Body of pancreas (tissue), 4 donors: Measurements from ENCODE around the gene PPFIBP2. TPM values are rescaled to one million over a fixed set of nuclear protein-coding genes. Genes with fewer than 3 reads are reported as not detected.
"Not testable (repeated sequence)": the region's sequence is repeated elsewhere in the genome, so short reads cannot be mapped to it uniquely, and the experiment has no call there.

Experiments used
- ATAC-seq: fragments of 150-250 bp; one replicate; pipeline ENCODE4 v1.9.1; 2016
- DNase-seq, 4 donors: peaks; one replicate each; pipeline ENCODE4 v3.0.0-alpha.2; 2019
- H3K27ac ChIP-seq, 4 donors: fragments of 200-600 bp; sonication (generic); 1 replicate in 3 of 4; 2 replicates in 1 of 4; pipeline versions ENCODE4 v1.5.1 to v1.6.1; 2016 to 2019; ENCODE audit warnings: mild to moderate bottlenecking in 1 of 4, mixed read lengths in 1 of 4, moderate library complexity in 1 of 4
- H3K27me3 ChIP-seq, 2 donors: fragments of 200-600 bp; sonication (generic); one replicate each; pipeline ENCODE4 v1.6.0; 2016; ENCODE audit warnings: mild to moderate bottlenecking in 1 of 2
- H3K36me3 ChIP-seq, 2 donors: fragments of 200-600 bp; sonication (generic); replicated peaks in 1 of 2; 2 replicates each; pipeline ENCODE4 v1.5.1; 2016; ENCODE audit warnings: low read depth in 2 of 2; ENCODE audit not compliant: insufficient read depth in 1 of 2
- H3K4me1 ChIP-seq: fragments of 200-600 bp; sonication (generic); one replicate; pipeline ENCODE4 v1.6.0; 2016
- H3K4me3 ChIP-seq, 2 donors: fragments of 200-600 bp; sonication (generic); 1 replicate in 1 of 2; 2 replicates in 1 of 2; pipeline ENCODE4 v1.5.1; 2016 to 2019
- H3K9me3 ChIP-seq, 3 donors: fragments of 200-600 bp; sonication (generic); 1 replicate in 2 of 3; 2 replicates in 1 of 3; pipeline ENCODE4 v1.5.1; 2016
- CTCF ChIP-seq, 7 experiments: fragments of 450-650 bp in 4 of 7; fragments of 200-600 bp in 3 of 7; sonication (generic) in 3 of 7; IDR thresholded peaks; one replicate each; pipeline ENCODE4 v1.5.1; 2016 to 2019; ENCODE audit warnings: antibody characterized with exemption in 7 of 7
- POLR2A ChIP-seq, 3 donors: fragments of 450-650 bp; IDR thresholded peaks; one replicate each; pipeline ENCODE4 v1.6.1; 2016; ENCODE audit warnings: antibody characterized with exemption in 3 of 3, mild to moderate bottlenecking in 2 of 3
- WGBS, 2 donors: methylation state at CpG; one replicate each; pipeline ENCODE4 v1.1.5; 2017; 5-methylcytosine and 5-hydroxymethylcytosine counted together
- intact Hi-C: fragments of 100-400 bp; cut with DNase I; formaldehyde crosslinking; loops from one replicate; pipeline ENCODE4 v1.15.1; 2023
- total RNA-seq, 2 donors: library from RNA; depleted of rRNA; stranded (reverse); fragments of >200 nt; gene quantifications; one replicate each; pipeline ENCODE4 v1.1.0, GENCODE V29; 2016

Gene PPFIBP2
- total RNA-seq, 2 donors from 2014 or later, result 34.9 to 35.3 TPM

GRCh38 chr11:7656704-7657103, 142.9 kb downstream of the PPFIBP2 start:
- Histone ChIP-seq H3K9me3 (no peaks in the 10 kb centered on the region), H3K4me1 (no peaks in the 10 kb centered on the region), H3K36me3 (peaks cover 0 to 13% of the 10 kb centered on the region in 2 donors), H3K27ac (no peak overlapping the region), H3K4me3 (no peak overlapping the region), H3K27me3 (no peaks in the 10 kb centered on the region)
- TF ChIP-seq CTCF (IDR thresholded peaks at IDR 0.05) (no peak), POLR2A (IDR thresholded peaks at IDR 0.05) (no peak)
- DNase-seq (no peak), ATAC-seq (no peak)
- intact Hi-C loops, result no loop called here
- 80 to 85% methylated on average over 8 to 11 of the region's 11 CpGs for WGBS, 2 donors

GRCh38 chr11:7657306-7658025, 143.7 kb downstream of the PPFIBP2 start:
- Histone ChIP-seq H3K9me3 (no peaks in the 10 kb centered on the region), H3K27me3 (no peaks in the 10 kb centered on the region), H3K4me1 (no peaks in the 10 kb centered on the region), H3K27ac (no peak overlapping the region), H3K36me3 (peaks cover 0 to 13% of the 10 kb centered on the region in 2 donors), H3K4me3 (no peak overlapping the region)
- ATAC-seq (peak; percentile 86), DNase-seq (peak; percentile 58 to 78 (median 62))
- intact Hi-C loops, result no loop called here
- TF ChIP-seq POLR2A (IDR thresholded peaks at IDR 0.05) (no peak), CTCF (IDR thresholded peaks at IDR 0.05) (peak; percentile 26 to 88 (median 71))
- 35 to 43% methylated on average over 15 of the region's 15 CpGs for WGBS, 2 donors

GRCh38 chr11:7663531-7663930, 149.7 kb downstream of the PPFIBP2 start:
- WGBS, 2 donors, result 40 to 68% methylated on average over 1 to 9 of the region's 16 CpGs
- H3K4me3 ChIP-seq, H3K27ac ChIP-seq, H3K4me1 ChIP-seq, DNase-seq, H3K36me3 ChIP-seq, H3K27me3 ChIP-seq, ATAC-seq, intact Hi-C loops, H3K9me3 ChIP-seq: not testable (repeated sequence)

- WGBS, 2 donors, result 79 to 81% methylated on average over 6 of the region's 6 CpGs
- intact Hi-C loops, result loop anchor here (5.0 kb wide), 1 partner anchor 98 kb away; no protein-coding TSS in a partner anchor
- DNase-seq, result no peak
- no peaks in the 10 kb centered on the region for H3K36me3 ChIP-seq
- ATAC-seq, result no peak
- TF ChIP-seq CTCF (IDR thresholded peaks at IDR 0.05) (no peak), POLR2A (IDR thresholded peaks at IDR 0.05) (no peak)
- no peak overlapping the region for H3K4me3 ChIP-seq
- no peaks in the 10 kb centered on the region for H3K9me3 ChIP-seq
- no peaks in the 10 kb centered on the region for H3K27me3 ChIP-seq
- no peak overlapping the region for H3K27ac ChIP-seq
- H3K4me1 ChIP-seq, result peaks cover 5% of the 10 kb centered on the region
Measured at GRCh38 chr11:7664867-7665266, 151.1 kb downstream of the PPFIBP2 start.

- H3K27ac ChIP-seq, result peak overlapping the region in 1 of 4 donors; percentile 16
- intact Hi-C loops, result loop anchor here (5.0 kb wide), 1 partner anchor 98 kb away; no protein-coding TSS in a partner anchor
- TF ChIP-seq CTCF (IDR thresholded peaks at IDR 0.05), result peak; percentile 78 to 96 (median 92)
- TF ChIP-seq POLR2A (IDR thresholded peaks at IDR 0.05), result no peak
- DNase-seq (peak; percentile 88 to 91 (median 90)), ATAC-seq (peak; percentile 99)
- no peaks in the 10 kb centered on the region for H3K9me3 ChIP-seq
- H3K4me1 ChIP-seq, result peaks cover 5% of the 10 kb centered on the region
- H3K4me3 ChIP-seq, result no peak overlapping the region
- WGBS, 2 donors, result 37 to 41% methylated on average over 16 to 20 of the region's 20 CpGs
- no peaks in the 10 kb centered on the region for H3K36me3 ChIP-seq
- H3K27me3 ChIP-seq, result no peaks in the 10 kb centered on the region
Measured at GRCh38 chr11:7665473-7666291, 151.9 kb downstream of the PPFIBP2 start.
